ENCODE results near the gene NSD2. TPM values are rescaled to one million over a fixed set of nuclear protein-coding genes. Genes with fewer than 3 reads are reported as not detected.

Gene NSD2
- polyA plus RNA-seq, 1 donor (not counting 4 experiments of a cell fraction or from before 2014, with no cell fraction given) = 22.6 TPM

DNA sequence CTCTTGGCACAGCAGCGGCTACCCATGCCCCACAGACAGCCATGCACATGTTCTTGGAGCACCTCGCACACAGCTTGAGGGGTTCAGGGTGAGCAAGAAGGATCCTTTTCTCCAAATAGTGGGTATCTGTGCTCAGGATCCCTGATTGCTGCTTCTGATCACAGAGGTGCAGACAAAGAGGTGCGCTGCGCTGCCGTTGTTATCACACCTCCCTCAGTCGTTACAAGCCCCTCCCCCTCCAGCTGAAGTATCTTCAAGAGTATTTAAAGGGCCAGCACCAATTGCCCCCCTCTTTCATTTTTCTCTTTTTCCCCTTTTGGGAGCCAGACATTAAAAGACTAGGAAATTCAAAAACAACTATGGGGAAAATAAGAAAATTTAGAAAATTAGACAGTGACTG, 93.2 kb downstream of the NSD2 start:
- no peaks in the 10 kb centered on the region for H3K79me2 ChIP-seq (ENCODE audit: control insufficient read depth, insufficient read depth, low read length)
- H3K27me3 ChIP-seq (ENCODE audit: control insufficient read depth, extremely low read depth, insufficient read depth, low read length) = no peaks in the 10 kb centered on the region
- DNase-seq (ENCODE audit: low read depth, low spot score) (no peak), FAIRE-seq (no peak)
- dilution Hi-C loops (cut with MboI; ENCODE audit: extremely low pct_ligation_motif_present, low sequenced_read_pairs) = no loop called here
- H3K36me3 ChIP-seq (ENCODE audit: control insufficient read depth in 2 of 2, extremely low read depth in 1 of 2, insufficient read depth in 2 of 2, low read length in 2 of 2) = peaks cover 0 to 48% of the 10 kb centered on the region in 2 experiments
- H3K4me2 ChIP-seq (ENCODE audit: control insufficient read depth, extremely low read depth, insufficient read depth, low read depth, low read length) = no peak overlapping the region
- no peak for TF ChIP-seq EZH2 (IDR thresholded peaks at IDR 0.05; ENCODE audit: low read length)
- TF ChIP-seq, protein P1, sequence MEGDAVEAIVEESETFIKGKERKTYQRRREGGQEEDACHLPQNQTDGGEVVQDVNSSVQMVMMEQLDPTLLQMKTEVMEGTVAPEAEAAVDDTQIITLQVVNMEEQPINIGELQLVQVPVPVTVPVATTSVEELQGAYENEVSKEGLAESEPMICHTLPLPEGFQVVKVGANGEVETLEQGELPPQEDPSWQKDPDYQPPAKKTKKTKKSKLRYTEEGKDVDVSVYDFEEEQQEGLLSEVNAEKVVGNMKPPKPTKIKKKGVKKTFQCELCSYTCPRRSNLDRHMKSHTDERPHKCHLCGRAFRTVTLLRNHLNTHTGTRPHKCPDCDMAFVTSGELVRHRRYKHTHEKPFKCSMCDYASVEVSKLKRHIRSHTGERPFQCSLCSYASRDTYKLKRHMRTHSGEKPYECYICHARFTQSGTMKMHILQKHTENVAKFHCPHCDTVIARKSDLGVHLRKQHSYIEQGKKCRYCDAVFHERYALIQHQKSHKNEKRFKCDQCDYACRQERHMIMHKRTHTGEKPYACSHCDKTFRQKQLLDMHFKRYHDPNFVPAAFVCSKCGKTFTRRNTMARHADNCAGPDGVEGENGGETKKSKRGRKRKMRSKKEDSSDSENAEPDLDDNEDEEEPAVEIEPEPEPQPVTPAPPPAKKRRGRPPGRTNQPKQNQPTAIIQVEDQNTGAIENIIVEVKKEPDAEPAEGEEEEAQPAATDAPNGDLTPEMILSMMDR (optimal IDR thresholded peaks at IDR 0.05 in 1 of 3, IDR thresholded peaks at IDR 0.05 in 1 of 3, conservative IDR thresholded peaks at IDR 0.05 in 1 of 3; ENCODE audit: extremely low read depth in 1 of 3, insufficient read depth in 2 of 3, low read length in 3 of 3) = no peak
- no peaks in the 10 kb centered on the region for H3K4me1 ChIP-seq (ENCODE audit: control insufficient read depth, extremely low read depth, insufficient read depth, low read length)
- H3K4me3 ChIP-seq (ENCODE audit: control insufficient read depth in 2 of 3, extremely low read depth in 1 of 3, insufficient read depth in 2 of 3, low read depth in 1 of 3, low read length in 3 of 3) = no peak overlapping the region
- H4K20me1 ChIP-seq (ENCODE audit: control insufficient read depth, extremely low read depth, insufficient read depth, low read length) = no peaks in the 10 kb centered on the region
- no peak overlapping the region for H2AFZ ChIP-seq (ENCODE audit: control insufficient read depth, low read length)
- no peak overlapping the region for H3K27ac ChIP-seq (ENCODE audit: control insufficient read depth, insufficient read depth, low read length)
- no peaks in the 10 kb centered on the region for H3K9me3 ChIP-seq (ENCODE audit: control insufficient read depth, low read depth, low read length)
- no peak overlapping the region for H3K9ac ChIP-seq (ENCODE audit: control insufficient read depth, extremely low read depth, insufficient read depth, low read length)
- no peaks in the 10 kb centered on the region for H3K9me1 ChIP-seq (ENCODE audit: control insufficient read depth, extremely low read depth, insufficient read depth, low read length)

DNA sequence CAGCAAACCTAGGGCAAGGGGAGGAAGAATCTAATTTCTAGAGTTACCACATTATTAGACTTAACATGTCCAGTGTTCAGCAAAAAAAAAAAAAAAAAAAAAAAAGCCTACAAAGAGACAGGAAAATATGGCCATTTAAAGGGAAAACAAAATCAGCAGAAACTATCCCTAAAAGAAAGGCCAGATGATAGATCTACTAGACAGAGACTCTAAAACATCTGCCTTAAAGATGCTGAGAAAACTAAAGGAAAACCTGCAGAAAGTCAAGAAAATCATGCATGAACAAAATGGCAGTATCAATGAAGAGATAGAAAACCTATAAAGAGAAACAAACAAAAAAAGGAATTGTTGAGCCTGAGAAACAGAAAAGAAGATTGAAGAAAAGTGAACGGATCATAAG, 93.8 kb downstream of the NSD2 start:
- DNase-seq (ENCODE audit: low read depth, low spot score) (no peak), FAIRE-seq (no peak)
- Histone ChIP-seq H4K20me1 (ENCODE audit: control insufficient read depth, extremely low read depth, insufficient read depth, low read length) (no peaks in the 10 kb centered on the region), H3K27ac (ENCODE audit: control insufficient read depth, insufficient read depth, low read length) (no peak overlapping the region), H3K9me3 (ENCODE audit: control insufficient read depth, low read depth, low read length) (no peaks in the 10 kb centered on the region), H2AFZ (ENCODE audit: control insufficient read depth, low read length) (no peak overlapping the region), H3K9me1 (ENCODE audit: control insufficient read depth, extremely low read depth, insufficient read depth, low read length) (no peaks in the 10 kb centered on the region), H3K4me3 (ENCODE audit: control insufficient read depth in 2 of 3, extremely low read depth in 1 of 3, insufficient read depth in 2 of 3, low read depth in 1 of 3, low read length in 3 of 3) (no peak overlapping the region), H3K4me1 (ENCODE audit: control insufficient read depth, extremely low read depth, insufficient read depth, low read length) (no peaks in the 10 kb centered on the region), H3K4me2 (ENCODE audit: control insufficient read depth, extremely low read depth, insufficient read depth, low read depth, low read length) (no peak overlapping the region), H3K36me3 (ENCODE audit: control insufficient read depth in 2 of 2, extremely low read depth in 1 of 2, insufficient read depth in 2 of 2, low read length in 2 of 2) (peaks cover 0 to 45% of the 10 kb centered on the region in 2 experiments), H3K79me2 (ENCODE audit: control insufficient read depth, insufficient read depth, low read length) (no peaks in the 10 kb centered on the region), H3K9ac (ENCODE audit: control insufficient read depth, extremely low read depth, insufficient read depth, low read length) (no peak overlapping the region), H3K27me3 (ENCODE audit: control insufficient read depth, extremely low read depth, insufficient read depth, low read length) (no peaks in the 10 kb centered on the region)
- TF ChIP-seq, protein P1 (optimal IDR thresholded peaks at IDR 0.05 in 1 of 3, IDR thresholded peaks at IDR 0.05 in 1 of 3, conservative IDR thresholded peaks at IDR 0.05 in 1 of 3; ENCODE audit: extremely low read depth in 1 of 3, insufficient read depth in 2 of 3, low read length in 3 of 3) = no peak
- no peak for TF ChIP-seq EZH2 (IDR thresholded peaks at IDR 0.05; ENCODE audit: low read length)
- dilution Hi-C loops (cut with MboI; ENCODE audit: extremely low pct_ligation_motif_present, low sequenced_read_pairs) = no loop called here
